HEK293 (cell line): Measurements from ENCODE around the gene KRT8.

Source experiments
- BCL11A ChIP-seq: fragments of 450-650 bp; formaldehyde crosslinking; IDR thresholded peaks from 2 replicates; pipeline ENCODE4 v1.5.1; 2016; ENCODE audit warnings: low read depth, missing biosample characterization, missing genetic modification characterization
- ELK4 ChIP-seq: IDR thresholded peaks from 2 replicates; pipeline ENCODE4 v1.6.1; 2011; ENCODE audit warnings: mild to moderate bottlenecking, low read depth, low read length, borderline replicate concordance
- GLI4 ChIP-seq: fragments of 450-650 bp; formaldehyde crosslinking; IDR thresholded peaks from 2 replicates; pipeline ENCODE4 v1.5.1; 2016; ENCODE audit warnings: missing biosample characterization, missing genetic modification characterization
- GLIS1 ChIP-seq: fragments of 450-650 bp; formaldehyde crosslinking; IDR thresholded peaks from 2 replicates; pipeline ENCODE4 v1.5.1; 2016; ENCODE audit warnings: missing biosample characterization, missing genetic modification characterization
- GLIS2 ChIP-seq: fragments of 450-650 bp; formaldehyde crosslinking; IDR thresholded peaks from 2 replicates; pipeline ENCODE4 v1.5.1; 2016; ENCODE audit warnings: missing biosample characterization, missing genetic modification characterization
- HIC1 ChIP-seq: fragments of 450-650 bp; formaldehyde crosslinking; IDR thresholded peaks from 2 replicates; pipeline ENCODE4 v1.5.1; 2016; ENCODE audit warnings: missing biosample characterization, missing genetic modification characterization
- KLF7 ChIP-seq: fragments of 450-650 bp; formaldehyde crosslinking; IDR thresholded peaks from 2 replicates; pipeline ENCODE4 v1.5.1; 2016; ENCODE audit warnings: missing biosample characterization, missing genetic modification characterization, borderline replicate concordance
- MZF1 ChIP-seq: fragments of 450-650 bp; formaldehyde crosslinking; IDR thresholded peaks from 2 replicates; pipeline ENCODE4 v1.5.1; 2017; ENCODE audit warnings: missing biosample characterization, missing genetic modification characterization, borderline replicate concordance
- RBAK ChIP-seq: fragments of 450-650 bp; formaldehyde crosslinking; IDR thresholded peaks from 2 replicates; pipeline ENCODE4 v1.5.1; 2016; ENCODE audit warnings: missing biosample characterization, missing genetic modification characterization
- SALL2 ChIP-seq: fragments of 450-650 bp; formaldehyde crosslinking; IDR thresholded peaks from 2 replicates; pipeline ENCODE4 v1.5.0; 2017; ENCODE audit warnings: missing biosample characterization, mild to moderate bottlenecking, missing genetic modification characterization, borderline replicate concordance
- TCF7L2 ChIP-seq: IDR thresholded peaks from 2 replicates; pipeline ENCODE4 v1.6.1; 2011; ENCODE audit warnings: low read depth, mild to moderate bottlenecking, inconsistent platforms, low read length, moderate library complexity, borderline replicate concordance
- ZBTB11 ChIP-seq: fragments of 450-650 bp; formaldehyde crosslinking; conservative IDR thresholded peaks from 2 replicates; pipeline ENCODE4 v1.5.1; 2016; ENCODE audit warnings: low read depth, missing biosample characterization, missing genetic modification characterization
- ZBTB6 ChIP-seq: fragments of 450-650 bp; formaldehyde crosslinking; IDR thresholded peaks from 2 replicates; pipeline ENCODE4 v1.5.1; 2017; ENCODE audit warnings: missing biosample characterization, missing genetic modification characterization
- ZNF114 ChIP-seq: fragments of 450-650 bp; formaldehyde crosslinking; IDR thresholded peaks from 2 replicates; pipeline ENCODE4 v1.5.0; 2017; ENCODE audit warnings: missing biosample characterization, missing genetic modification characterization
- ZNF121 ChIP-seq: fragments of 450-650 bp; formaldehyde crosslinking; IDR thresholded peaks from 2 replicates; pipeline ENCODE4 v1.5.1; 2016; ENCODE audit warnings: missing biosample characterization, missing genetic modification characterization
- ZNF211 ChIP-seq: fragments of 450-650 bp; formaldehyde crosslinking; IDR thresholded peaks from 2 replicates; pipeline ENCODE4 v1.5.1; 2016; ENCODE audit warnings: low read depth, missing biosample characterization, missing genetic modification characterization
- ZNF292 ChIP-seq: fragments of 450-650 bp; formaldehyde crosslinking; IDR thresholded peaks from 2 replicates; pipeline ENCODE4 v1.5.1; 2016; ENCODE audit warnings: low read depth, missing biosample characterization, missing genetic modification characterization, borderline replicate concordance
- ZNF341 ChIP-seq: fragments of 450-650 bp; formaldehyde crosslinking; IDR thresholded peaks from 2 replicates; pipeline ENCODE4; 2016; ENCODE audit warnings: low read depth, missing biosample characterization, missing genetic modification characterization
- ZNF394 ChIP-seq: fragments of 450-650 bp; formaldehyde crosslinking; IDR thresholded peaks from 2 replicates; pipeline ENCODE4 v1.5.1; 2016; ENCODE audit warnings: missing biosample characterization, missing genetic modification characterization, mild to moderate bottlenecking, moderate library complexity, borderline replicate concordance
- ZNF664 ChIP-seq: fragments of 450-650 bp; formaldehyde crosslinking; IDR thresholded peaks from 2 replicates; pipeline ENCODE4 v1.5.1; 2016; ENCODE audit warnings: missing biosample characterization, missing genetic modification characterization
- ZNF701 ChIP-seq: fragments of 450-650 bp; formaldehyde crosslinking; IDR thresholded peaks from 2 replicates; pipeline ENCODE4 v1.5.1; 2016; ENCODE audit warnings: missing biosample characterization, missing genetic modification characterization
- ZNF791 ChIP-seq: fragments of 450-650 bp; formaldehyde crosslinking; IDR thresholded peaks from 2 replicates; pipeline ENCODE4 v1.5.1; 2016; ENCODE audit warnings: missing biosample characterization, missing genetic modification characterization
- TF ChIP-seq, protein P1 (sequence below): fragments of 450-650 bp; formaldehyde crosslinking; IDR thresholded peaks from 2 replicates; pipeline ENCODE4 v1.5.1; 2016; ENCODE audit warnings: missing biosample characterization, missing genetic modification characterization
- TF ChIP-seq, protein P2 (sequence below): fragments of 450-650 bp; formaldehyde crosslinking; IDR thresholded peaks from 2 replicates; pipeline ENCODE4 v1.5.1; 2016; ENCODE audit warnings: missing biosample characterization, missing genetic modification characterization
- TF ChIP-seq, protein P3 (sequence below): fragments of 450-650 bp; formaldehyde crosslinking; IDR thresholded peaks from 2 replicates; pipeline ENCODE4 v1.5.1; 2016; ENCODE audit warnings: missing biosample characterization, missing genetic modification characterization

KRT8 gene

DNA sequence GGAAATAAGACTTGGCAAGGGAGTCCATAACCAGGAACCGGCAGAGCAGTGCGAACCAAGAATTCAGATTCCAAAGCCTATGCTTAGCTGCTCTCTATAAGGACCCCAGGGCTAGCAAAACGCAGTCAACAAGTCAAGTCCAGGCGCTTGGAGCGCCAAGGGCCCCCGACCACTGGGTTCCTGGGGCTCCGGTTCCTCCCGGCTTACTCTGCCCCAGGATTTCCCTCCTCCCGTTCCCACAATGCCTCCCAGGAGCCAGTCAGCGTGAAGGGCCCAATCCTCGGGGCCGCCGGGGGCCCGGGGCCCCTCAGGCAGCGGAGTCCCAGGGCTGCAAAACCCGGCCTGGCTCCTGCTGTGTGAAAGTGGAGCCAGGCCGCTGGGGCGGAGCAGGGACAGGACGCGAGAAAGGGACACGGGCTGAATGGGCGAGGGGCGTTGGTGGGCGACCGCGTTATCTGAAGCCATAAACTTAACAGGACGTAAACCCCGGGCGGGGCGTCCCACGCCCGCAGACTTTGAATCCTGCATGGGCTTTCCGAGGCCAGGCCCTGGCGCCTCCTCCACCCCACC lies 1.5 kb downstream of the KRT8 start (continued):
- TF ChIP-seq ZBTB11 (tag by site-specific recombination) (no peak), BCL11A (tag by site-specific recombination) (no peak), GLIS2 (tag by site-specific recombination) (peak; percentile 95), ZNF791 (tag by site-specific recombination) (no peak), ZNF341 (tag by site-specific recombination) (no peak), RBAK (tag by site-specific recombination) (no peak), ZNF211 (tag by site-specific recombination) (no peak), HIC1 (tag by site-specific recombination) (no peak), ZNF292 (tag by site-specific recombination) (no peak), MZF1 (tag by site-specific recombination) (no peak), ZNF121 (tag by site-specific recombination) (no peak), SALL2 (tag by site-specific recombination) (0 out of 2 replicates have a peak, but pooled peaks have one; percentile 24), ZNF394 (tag by site-specific recombination) (no peak), KLF7 (peak; percentile 95), ZNF701 (no peak), ZNF664 (0 out of 2 replicates have a peak, but pooled peaks have one; percentile 15), ZBTB6 (tag by site-specific recombination) (peak; percentile 62; the same call in 1 of the 2 replicates), ZNF114 (tag by site-specific recombination) (no peak), TCF7L2 (no peak), ELK4 (no peak), GLIS1 (tag by site-specific recombination) (peak; percentile 45), GLI4 (tag by site-specific recombination) (no peak)
- TF ChIP-seq, protein P1, sequence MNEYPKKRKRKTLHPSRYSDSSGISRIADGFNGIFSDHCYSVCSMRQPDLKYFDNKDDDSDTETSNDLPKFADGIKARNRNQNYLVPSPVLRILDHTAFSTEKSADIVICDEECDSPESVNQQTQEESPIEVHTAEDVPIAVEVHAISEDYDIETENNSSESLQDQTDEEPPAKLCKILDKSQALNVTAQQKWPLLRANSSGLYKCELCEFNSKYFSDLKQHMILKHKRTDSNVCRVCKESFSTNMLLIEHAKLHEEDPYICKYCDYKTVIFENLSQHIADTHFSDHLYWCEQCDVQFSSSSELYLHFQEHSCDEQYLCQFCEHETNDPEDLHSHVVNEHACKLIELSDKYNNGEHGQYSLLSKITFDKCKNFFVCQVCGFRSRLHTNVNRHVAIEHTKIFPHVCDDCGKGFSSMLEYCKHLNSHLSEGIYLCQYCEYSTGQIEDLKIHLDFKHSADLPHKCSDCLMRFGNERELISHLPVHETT = peak; percentile 83
- TF ChIP-seq, protein P2, sequence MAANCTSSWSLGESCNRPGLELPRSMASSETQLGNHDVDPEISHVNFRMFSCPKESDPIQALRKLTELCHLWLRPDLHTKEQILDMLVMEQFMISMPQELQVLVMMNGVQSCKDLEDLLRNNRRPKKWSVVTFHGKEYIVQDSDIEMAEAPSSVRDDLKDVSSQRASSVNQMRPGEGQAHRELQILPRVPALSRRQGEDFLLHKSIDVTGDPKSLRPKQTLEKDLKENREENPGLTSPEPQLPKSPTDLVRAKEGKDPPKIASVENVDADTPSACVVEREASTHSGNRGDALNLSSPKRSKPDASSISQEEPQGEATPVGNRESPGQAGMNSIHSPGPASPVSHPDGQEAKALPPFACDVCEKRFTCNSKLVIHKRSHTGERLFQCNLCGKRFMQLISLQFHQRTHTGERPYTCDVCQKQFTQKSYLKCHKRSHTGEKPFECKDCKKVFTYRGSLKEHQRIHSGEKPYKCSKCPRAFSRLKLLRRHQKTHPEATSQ (tag by site-specific recombination) = peak; percentile 52; the same call in 1 of the 2 replicates
- TF ChIP-seq, protein P3, sequence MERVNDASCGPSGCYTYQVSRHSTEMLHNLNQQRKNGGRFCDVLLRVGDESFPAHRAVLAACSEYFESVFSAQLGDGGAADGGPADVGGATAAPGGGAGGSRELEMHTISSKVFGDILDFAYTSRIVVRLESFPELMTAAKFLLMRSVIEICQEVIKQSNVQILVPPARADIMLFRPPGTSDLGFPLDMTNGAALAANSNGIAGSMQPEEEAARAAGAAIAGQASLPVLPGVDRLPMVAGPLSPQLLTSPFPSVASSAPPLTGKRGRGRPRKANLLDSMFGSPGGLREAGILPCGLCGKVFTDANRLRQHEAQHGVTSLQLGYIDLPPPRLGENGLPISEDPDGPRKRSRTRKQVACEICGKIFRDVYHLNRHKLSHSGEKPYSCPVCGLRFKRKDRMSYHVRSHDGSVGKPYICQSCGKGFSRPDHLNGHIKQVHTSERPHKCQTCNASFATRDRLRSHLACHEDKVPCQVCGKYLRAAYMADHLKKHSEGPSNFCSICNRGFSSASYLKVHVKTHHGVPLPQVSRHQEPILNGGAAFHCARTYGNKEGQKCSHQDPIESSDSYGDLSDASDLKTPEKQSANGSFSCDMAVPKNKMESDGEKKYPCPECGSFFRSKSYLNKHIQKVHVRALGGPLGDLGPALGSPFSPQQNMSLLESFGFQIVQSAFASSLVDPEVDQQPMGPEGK (tag by site-specific recombination) = peak; percentile 84; the same call in 1 of the 2 replicates
